Measurements from ENCODE around the gene DLG1.
A peak's percentile ranks its signal among the peaks of the same experiment; 100 is the strongest.
"Not testable (repeated sequence)": the region's sequence is repeated elsewhere in the genome, so short reads cannot be mapped to it uniquely, and the experiment has no call there.

The DLG1 gene

DNA sequence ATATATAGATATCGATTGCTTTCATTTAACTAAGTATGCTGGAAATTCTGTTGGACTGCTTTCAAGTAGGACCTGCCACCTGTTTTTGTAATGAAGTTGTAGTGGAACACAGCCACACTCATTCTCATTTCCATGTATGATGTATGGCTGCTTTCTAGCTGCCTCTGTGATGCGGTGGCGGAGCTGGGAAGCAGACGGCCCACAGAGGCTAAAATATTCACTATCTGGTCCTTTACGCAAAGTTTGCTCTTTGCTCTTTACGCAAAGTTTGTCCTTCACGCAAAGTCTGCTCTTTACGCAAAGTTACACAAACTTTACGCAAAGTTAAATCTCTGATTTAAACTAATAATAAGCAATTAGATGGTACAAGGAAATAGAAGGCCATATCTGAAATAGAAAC, 91.5 kb downstream of the DLG1 start:
- no peak for DNase-seq

DNA sequence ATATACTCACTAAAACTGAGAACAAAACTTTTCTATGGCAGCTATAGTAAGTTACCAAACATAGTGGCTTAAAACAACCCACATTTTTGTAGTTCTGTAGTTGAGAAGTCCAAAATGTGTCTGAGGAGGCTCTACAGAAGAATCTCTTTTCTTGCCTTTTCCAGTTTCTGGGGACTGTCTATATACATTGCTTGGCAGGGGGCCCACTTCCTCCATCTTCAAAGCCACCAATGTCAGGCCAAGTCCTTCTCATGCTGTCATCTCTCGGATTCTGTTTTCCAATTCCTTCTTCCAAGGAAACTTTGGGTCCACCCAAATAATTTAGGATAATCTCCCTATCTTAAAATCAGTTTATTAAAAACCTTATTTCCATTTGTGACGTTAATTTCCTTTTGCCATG, 92.7 kb downstream of the DLG1 start:
- DNase-seq: no peak

DNA sequence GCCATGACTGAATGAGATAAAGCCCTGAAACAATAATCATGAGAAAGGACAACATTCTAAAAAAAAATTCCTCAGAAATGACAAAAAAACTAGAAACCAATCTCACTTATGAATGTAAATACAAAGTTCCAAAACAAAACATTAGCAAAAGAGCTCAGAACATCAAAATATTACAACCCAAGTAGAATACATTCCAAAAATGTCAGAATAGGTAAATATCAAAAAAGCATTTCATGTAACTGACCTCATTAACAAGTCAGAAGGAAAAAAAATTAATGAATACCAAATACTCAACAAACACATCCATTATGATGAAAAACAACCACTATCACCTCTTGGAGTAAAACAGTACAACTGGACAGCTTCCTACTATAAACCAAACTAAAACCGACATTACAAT, 93.1 kb downstream of the DLG1 start:
- no peak for DNase-seq

DNA sequence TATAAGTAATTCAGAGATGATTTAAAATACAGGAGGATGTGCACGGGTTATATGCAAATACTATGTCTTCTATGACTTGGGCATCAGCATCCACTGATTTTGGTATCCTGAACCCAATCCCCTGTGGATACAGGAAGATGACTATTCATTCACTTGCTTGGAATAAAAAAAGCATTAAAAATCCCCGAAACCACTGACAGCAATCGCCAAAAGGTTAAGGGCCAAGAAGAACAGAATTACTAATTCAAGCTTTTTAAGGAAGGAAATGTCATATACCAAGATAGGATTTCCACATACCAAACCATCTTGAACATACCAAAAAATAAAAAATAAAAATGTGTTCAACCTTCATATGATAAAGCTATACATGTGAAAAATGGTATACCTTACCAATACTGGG, 93.7 kb downstream of the DLG1 start:
- DNase-seq: no peak

DNA sequence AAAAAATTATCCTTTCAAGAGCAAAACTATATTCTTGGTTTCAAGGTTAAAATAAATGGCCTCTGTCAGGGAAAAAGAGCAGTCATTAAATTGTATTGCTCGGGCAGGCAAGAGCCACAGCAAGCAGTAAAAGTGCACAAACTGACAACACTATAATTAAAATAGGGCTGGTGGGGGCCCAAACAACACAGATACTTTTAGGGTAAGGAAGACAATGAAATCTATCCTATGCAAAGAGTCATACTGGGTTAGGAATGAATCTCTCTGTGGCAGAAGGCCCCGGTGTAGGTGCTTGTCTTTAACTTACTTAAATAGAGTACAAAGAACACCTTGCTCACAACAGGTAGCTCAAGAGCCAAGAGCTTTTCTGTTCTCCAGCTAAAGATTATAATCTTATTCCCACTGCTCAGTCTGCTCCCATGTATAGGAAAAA, 94.7 kb downstream of the DLG1 start:
- DNase-seq: peak in 1 of 2 experiments; percentile 39

DNA sequence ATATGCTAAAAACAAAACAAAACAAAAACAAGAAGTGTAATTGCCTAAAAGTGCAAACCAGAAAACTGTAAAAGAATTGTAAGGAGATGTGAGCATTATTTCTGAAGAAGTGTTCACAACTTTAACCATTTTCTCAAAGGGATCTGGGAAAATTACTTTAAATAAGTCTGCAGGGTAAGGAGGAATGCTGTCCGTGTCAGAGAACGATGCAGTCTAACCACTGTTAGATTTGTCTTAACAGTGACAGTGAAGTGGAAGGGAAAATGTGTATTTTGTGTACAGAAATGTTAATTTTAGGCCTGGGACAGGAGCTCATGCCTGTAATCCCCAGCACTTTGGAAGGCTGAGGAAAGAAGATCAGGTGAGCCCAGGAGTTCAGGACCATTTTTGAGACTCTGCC, 95.7 kb downstream of the DLG1 start:
- no peak for DNase-seq

DNA sequence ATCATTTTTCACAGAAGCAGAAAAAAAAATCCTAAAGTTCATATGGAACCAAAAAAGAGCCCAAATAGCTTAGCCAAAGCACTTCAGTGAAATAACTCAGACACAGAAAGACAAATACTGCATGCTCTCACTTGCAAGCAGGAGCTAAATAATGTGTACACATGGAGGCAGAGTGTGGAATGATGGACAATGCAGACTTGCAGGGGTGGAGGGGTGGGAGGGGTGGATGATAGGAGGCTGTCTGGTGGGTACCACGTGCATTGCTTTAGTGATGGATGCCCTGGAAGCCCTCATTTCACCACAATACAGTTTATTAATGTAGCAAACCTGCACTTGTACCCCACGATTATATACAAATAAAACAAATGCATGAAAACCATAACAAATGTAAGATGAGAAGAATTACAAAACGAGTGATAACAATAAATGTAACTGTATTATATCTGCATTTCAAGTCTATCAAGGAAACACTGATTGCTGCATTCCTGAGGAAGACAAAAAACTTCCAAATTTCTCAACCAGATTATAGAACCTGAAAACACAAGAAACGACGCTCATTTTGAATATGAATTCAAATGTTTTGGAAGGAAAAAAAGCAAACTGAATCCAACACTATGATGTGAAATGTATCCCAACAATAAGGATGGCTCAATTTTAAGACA, 96.5 kb downstream of the DLG1 start:
- no peak for DNase-seq

DNA sequence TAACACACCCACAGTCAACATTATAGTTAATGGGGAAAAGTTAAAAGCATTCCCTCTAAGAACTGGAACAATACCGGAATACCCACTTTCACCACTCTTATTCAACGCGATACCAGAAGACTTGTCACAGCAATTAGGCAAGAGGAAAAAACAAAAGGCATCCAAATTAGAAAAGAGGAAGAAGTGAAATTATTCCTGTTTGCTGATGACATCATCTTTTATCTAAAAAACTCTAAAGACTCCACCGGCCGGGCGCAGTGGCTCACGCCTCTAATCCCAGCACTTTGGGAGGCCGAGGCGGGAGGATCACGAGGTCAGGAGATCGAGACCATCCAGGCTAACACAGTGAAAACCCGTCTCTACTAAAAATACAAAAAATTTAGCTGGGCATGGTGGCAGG, 97.6 kb downstream of the DLG1 start:
- not testable (repeated sequence) for DNase-seq

DNA sequence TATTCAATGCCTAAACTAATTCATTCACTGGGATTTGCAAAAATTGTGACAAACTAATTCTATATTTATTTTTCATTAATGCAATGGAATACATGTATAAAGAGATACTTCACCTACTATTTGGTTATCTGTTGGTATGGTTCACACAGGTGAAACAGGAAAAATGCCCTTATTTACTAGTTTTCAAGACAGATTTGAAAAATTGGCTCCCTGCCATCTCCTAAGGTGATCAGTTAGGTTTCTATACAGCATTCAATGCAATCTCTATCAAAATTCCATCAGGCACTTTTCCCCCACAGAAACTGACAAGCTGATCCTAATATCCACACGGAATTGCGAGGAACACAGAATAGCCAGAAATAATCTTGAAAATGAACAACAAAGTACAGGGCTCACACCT, 101.1 kb downstream of the DLG1 start:
- no peak for DNase-seq

DNA sequence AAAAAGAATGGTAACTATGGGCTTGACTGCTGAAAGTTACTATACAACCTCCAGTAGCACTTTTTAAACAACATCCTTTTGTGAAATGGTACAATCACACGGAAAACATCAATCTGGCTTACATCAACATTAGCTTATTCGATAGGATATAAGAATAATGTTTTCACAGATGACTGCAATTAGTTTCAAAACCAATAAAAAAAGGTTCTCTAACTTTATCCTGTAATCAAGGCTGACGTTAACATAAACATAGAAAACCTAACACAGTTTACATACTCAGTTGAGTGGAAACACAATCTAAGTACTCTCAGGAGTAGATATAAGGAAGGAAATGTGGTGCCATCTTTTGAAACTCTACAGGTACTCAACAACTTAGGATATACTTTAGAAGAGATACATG, 102.2 kb downstream of the DLG1 start:
- DNase-seq: no peak

DNA sequence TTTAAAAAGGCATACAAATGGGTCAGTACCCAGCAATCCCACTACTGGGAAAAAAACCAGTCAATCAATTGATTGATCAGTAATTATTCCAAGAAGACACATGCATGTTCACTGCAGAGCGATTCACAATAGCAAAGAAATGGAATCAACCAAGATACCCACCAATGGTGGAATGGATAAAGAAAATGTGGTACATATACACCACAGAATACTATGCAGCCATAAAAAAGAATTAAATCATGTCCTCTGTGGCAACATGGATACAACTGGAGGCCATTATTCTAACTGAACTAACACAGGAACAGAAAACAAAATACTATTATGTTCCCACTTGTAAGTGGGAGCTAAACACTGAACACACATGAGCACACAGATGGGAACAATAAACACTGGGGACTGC, 103.1 kb downstream of the DLG1 start:
- no peak for DNase-seq

DNA sequence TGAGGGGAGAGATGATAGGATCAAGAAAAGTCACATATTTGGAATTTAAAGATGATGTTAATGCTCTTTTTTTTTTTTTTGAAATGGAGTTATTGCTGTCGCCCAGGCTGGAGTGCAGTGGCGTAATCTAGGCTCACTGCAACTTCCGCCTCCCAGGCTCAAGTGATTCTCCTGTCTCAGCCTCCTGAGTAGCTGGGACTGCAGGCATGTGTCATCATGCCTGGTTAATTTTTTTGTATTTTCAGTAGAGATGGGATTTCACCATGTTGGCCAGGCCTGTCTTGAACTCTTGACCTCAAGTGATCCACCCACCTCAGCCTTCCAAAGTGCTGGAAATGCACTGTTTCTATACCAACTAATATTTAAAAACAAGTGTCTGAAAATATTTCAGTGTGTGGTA, 104.7 kb downstream of the DLG1 start:
- DNase-seq: not testable (repeated sequence)

DNA sequence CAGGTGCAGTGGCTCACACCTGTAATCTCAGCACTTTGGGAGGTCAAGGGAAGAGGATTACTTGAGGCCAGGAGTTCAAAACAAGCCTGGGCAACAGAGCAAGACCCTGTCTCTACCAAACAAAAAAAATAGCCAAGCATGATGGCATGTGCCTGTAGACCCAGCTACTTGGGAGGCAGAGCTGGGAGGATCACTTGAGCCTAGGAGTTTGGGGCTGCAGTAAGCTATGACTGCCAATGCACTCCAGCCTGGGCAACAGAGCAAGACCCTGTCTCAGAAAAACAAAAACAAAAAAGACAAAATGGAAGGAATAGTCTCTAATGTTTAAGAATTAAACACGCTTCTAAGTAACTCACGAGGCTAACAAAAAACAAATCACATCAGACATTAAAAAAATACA, 106.5 kb downstream of the DLG1 start:
- no peak for DNase-seq

DNA sequence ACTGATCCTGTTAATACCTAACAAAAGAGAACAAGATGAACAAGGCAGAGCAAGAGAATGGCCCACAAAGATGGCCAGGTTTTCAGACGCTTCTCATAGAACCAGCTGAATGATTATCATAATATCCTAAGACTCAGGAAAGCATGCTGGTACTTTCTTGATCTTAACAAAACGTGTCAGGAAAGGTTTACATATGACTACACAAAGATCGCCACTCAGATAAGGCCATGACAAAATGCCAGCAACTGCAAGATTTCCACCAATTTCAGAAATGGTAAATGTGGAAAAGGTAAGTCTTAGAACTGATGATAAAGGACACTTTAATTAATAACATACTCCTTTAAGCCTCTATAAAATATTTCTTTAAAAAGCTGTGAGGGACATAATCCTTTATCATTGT, 108.8 kb downstream of the DLG1 start:
- no peak for DNase-seq

DNA sequence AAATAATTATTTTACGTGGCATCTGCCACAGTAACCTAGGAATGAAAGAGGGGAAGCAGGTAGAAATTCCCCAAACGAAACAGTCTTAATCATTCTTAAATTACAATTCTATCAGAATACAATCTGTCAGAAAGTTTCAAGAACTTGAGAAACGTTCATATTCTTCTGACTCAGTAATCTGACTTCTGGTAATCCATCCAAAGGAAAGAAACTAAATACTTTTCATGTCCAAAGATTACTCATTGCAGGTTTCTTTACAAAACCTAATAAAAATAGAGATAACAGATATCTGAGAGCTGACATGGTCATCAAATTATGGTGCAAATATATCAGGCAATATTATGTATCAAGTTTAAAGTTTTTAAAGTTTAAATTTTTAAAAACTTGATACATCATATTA, 109.4 kb downstream of the DLG1 start:
- no peak for DNase-seq

DNA sequence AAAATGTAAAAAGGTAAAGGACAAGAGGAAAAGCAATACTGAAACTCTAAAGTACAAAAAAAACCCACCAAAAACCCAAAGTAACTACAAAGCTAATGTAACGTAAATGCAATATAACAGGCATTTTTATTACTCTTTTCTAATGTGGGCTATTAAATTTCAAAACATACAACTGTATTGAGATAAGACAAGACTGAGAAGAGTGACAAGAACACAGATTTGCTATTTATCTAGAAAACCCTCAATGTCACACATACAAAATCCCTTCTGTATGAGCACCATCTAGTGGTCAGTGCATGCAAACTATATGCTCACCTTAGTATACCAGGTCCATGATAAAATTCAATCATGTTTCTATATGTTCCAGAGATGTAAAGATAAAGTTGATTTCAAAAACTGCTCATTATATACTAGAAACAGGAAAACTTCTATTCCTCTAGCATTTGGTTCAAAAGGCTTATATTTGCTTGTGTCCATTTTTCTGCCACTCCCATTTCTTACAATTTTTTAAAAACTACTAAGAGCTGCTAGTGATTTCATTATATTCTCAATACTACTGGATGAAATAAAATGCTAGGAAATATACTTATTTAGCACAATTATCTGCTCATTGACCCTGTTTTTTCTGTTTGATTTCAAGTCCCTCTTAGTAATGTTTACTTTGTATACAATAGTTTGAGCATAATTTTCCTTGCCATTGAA, 111.4 kb downstream of the DLG1 start:
- peak; percentile 82 for DNase-seq

DNA sequence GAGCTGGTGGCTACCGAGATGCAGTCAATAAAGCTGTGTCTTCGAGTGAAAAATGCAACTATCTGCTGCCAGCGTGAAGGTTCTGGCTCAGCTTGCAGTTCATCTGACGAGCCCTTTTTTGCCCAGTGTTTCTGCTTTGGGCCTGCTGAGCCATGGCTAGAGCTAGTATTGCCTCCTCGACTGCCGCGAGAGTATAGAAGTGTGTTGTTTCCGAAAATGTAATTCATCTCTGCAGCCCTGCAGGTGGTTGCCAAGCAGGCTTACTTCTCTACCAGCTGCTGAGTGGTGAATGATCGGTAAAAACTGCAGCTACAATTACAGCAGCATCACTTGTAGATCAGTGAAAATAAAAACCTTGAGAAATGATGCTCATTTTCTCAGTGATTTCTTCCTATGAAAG, 114.8 kb downstream of the DLG1 start:
- DNase-seq: peak; percentile 71 to 88

DNA sequence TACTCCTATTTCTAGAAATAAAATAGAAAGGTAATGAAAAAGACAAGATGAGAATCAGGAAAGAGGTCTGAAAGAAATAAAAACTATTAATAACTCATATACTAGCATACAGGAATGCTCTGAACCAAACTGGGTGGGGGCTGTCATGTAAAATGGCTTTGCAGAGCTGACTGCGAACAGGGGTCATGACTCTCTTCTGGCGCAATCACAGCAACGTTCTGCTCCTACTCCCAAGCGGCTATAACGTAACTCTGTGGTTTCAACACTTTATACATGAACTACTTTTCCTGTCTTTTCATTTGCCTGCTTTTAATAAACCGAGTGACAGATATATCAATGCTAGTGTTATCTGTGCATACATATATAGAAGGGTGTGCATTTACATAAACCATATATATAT, 116.7 kb downstream of the DLG1 start:
- DNase-seq: no peak

DNA sequence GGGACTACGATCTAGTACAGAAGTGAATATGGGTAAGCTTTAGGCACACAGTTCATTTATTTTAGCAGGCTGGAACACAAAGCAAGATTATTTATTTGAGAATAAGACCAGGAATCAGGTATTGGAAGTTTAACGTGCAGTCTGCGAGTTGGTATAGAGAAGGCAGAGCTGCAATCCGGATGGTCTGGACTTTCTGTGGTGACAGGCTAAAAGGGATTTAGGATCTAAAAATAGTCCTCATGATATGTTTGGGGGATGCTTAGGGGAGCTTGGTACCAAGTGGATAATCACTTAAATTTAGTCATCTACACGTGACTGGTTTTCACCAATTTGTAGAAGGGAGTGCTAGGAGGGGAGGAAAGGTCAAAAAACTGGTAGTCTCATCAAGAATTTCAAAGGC, 119.4 kb downstream of the DLG1 start:
- DNase-seq: no peak

DNA sequence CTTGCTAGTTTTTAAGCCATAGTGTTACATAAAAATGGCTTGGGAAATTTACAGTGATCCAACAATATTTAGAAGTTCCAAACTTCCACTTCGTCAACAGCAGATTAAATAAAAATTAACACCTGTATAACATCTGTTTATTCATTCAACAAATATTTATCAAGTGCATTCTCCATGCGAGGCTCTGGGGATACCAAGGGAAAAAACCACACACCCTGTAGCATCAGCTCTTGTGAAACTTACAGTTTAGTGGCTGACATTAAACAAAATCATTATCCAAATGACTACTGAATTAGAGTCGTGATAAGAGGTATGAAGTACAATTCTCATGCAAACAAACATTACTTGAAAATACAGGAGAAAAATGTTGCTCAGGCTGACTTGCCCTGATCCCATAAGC, 122.9 kb downstream of the DLG1 start:
- no peak for DNase-seq

DNA sequence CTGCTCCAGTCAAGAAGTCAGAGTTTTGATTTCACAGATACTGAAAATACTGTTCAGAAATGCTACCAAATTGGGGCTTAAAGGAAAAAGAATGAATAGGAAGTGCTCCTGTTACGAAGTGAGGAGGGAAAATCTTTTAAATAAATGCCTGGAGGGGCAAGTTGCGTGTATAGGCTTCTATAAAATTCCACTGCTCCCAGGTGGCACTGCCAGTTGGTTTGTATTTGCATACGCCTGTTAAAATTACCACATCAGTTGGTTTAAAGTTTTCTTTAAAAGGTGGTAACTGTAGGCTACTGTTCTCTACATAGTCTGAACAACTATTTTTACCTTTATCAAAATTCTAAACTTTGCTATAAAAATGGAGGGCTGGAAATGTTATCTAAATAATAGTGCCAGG, 123.5 kb downstream of the DLG1 start:
- DNase-seq: no peak

DNA sequence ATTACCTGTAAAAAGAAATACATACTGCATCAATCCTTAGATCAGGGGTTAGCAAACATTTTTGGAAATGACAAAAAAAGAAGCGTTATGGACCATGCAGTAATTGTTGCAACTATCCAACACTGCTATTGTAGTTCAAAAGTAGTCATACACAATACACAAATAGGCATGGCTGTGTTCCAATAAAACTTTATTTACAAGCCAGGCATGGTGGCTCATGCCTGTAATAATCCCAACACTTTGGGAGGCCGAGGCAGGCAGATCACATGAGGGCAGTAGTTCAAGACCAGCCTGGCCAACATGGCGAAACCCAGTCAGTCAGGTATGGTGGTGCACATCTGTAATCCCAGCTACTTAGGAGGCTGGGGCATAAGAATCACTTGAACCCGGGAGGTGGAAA, 124.8 kb downstream of the DLG1 start:
- DNase-seq: no peak

DNA sequence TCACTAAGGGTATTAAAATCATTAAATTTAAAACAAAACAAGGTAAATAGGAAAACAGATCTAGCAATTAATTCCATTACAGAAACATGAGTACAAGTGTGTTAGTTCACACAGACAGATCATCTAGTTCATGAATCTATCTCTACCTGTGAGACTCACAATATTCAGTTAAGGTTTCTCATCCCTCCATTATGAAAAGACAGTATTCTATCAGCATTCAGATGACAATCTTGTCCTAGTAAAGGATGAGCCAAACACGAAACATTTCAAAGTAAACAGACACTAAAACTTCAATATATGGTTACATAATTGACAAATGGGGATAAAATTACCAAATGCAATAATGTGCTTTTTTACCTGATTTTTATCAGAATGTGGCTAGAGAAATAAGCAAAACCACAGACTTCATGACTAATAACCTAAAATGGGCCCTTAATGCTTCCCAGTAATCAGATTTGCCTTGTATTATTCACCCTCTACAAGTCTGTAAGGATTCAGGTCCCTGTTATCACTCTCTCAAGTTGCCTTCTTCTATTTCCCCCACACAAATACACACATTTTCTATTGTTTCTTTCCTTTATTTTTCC, 126.8 kb downstream of the DLG1 start:
- DNase-seq: no peak

DNA sequence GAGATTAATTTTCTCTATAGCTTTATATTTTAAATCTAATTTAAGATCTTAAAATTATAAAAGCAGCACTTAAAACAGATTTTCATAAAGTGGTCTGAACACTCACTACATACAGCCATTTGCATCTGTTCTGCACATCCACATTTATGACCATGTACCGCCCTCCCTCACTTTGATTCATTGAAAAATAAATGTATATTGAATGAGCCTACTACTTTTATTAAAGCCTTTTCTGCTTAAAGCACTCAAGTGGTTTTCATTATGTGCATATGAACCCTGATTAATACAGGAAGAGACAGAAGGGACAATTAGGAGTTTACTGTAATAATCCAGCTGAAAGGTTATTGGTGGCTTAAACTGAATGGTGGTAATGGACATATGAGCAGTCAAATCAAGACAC, 129.4 kb downstream of the DLG1 start:
- DNase-seq: no peak

DNA sequence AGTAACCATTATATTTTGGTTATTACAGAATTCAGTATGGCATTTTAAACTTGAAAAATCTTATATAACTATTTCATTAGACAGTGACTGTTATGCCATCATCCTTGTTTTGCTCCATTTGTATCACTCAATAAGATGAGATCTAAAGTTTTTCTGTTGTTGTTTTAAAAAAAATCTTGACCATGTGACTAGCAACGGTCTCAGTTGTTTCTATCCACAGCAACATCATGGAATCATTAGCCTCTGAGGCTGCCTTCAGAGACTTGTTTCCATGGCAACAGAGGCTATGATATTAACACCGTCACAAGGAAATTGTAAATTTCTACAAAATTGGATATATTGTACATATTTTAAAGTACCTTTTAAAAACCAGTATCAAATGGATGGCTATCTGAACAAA, 129.8 kb downstream of the DLG1 start:
- DNase-seq: peak in 1 of 2 experiments; percentile 23

Measured in NCI-H2081 (cell line).